ENCODE results near the gene TNRC6C. TPM values are rescaled to one million over a fixed set of nuclear protein-coding genes. Genes with fewer than 3 reads are reported as not detected.
"Not testable (repeated sequence)": the region's sequence is repeated elsewhere in the genome, so short reads cannot be mapped to it uniquely, and the experiment has no call there.

The TNRC6C gene
- total RNA-seq, 4 donors from 2014 or later = 4.8 to 14.5 (median 11.6) TPM

GRCh38 chr17:77990301-77990700 lies 31.8 kb downstream of the TNRC6C start:
- H3K4me3 ChIP-seq = no peak overlapping the region
- H3K27me3 ChIP-seq = no peaks in the 10 kb centered on the region
- H3K9me3 ChIP-seq = no peaks in the 10 kb centered on the region
- 95% methylated on average over 3 of the region's 3 CpGs for WGBS
- no peak for TF ChIP-seq POLR2AphosphoS5 (IDR thresholded peaks at IDR 0.05)
- no peak for TF ChIP-seq POLR2A (IDR thresholded peaks at IDR 0.05)
- no peak for TF ChIP-seq EP300 (IDR thresholded peaks at IDR 0.05)
- TF ChIP-seq CTCF (IDR thresholded peaks at IDR 0.05) = no peak
- no peaks in the 10 kb centered on the region for H3K36me3 ChIP-seq
- no peak overlapping the region for H3K27ac ChIP-seq
- DNase-seq (ENCODE audit: low spot score in 2 of 2) = no peak
- peaks cover 3% of the 10 kb centered on the region for H3K4me1 ChIP-seq

- H3K36me3 ChIP-seq; H3K4me1 ChIP-seq; DNase-seq (ENCODE audit: low spot score in 2 of 2); H3K4me3 ChIP-seq; H3K27ac ChIP-seq; H3K9me3 ChIP-seq; H3K27me3 ChIP-seq: not testable (repeated sequence)
- WGBS = 93% methylated on average over 7 of the region's 7 CpGs
Measured at GRCh38 chr17:77993735-77994134, 35.2 kb downstream of the TNRC6C start.

- Histone ChIP-seq H3K27me3 (no peaks in the 10 kb centered on the region), H3K27ac (no peak overlapping the region), H3K36me3 (no peaks in the 10 kb centered on the region), H3K4me3 (no peak overlapping the region), H3K9me3 (no peaks in the 10 kb centered on the region), H3K4me1 (peaks cover 5% of the 10 kb centered on the region)
- no peak for DNase-seq (ENCODE audit: low spot score in 2 of 2)
- whole genome bisulfite sequencing = 73% methylated on average over 6 of the region's 6 CpGs
- TF ChIP-seq EP300 (IDR thresholded peaks at IDR 0.05) = no peak
Measured at GRCh38 chr17:77995146-77995852, 36.8 kb downstream of the TNRC6C start.

- TF ChIP-seq CTCF (IDR thresholded peaks at IDR 0.05) = no peak
- no peak for TF ChIP-seq POLR2A (IDR thresholded peaks at IDR 0.05)
- no peak for TF ChIP-seq POLR2AphosphoS5 (IDR thresholded peaks at IDR 0.05)
- TF ChIP-seq EP300 (IDR thresholded peaks at IDR 0.05) = no peak
- 95% methylated on average over 3 of the region's 3 CpGs for WGBS
- H3K27ac ChIP-seq = no peak overlapping the region
Measured at GRCh38 chr17:77996256-77996655, 37.8 kb downstream of the TNRC6C start.

GRCh38 chr17:77999413-78000173 lies 41.1 kb downstream of the TNRC6C start:
- Histone ChIP-seq H3K4me3 (no peak overlapping the region), H3K4me1 (peaks cover 12% of the 10 kb centered on the region), H3K9me3 (no peaks in the 10 kb centered on the region), H3K36me3 (no peaks in the 10 kb centered on the region), H3K27me3 (no peaks in the 10 kb centered on the region), H3K27ac (no peak overlapping the region)
- 93% methylated on average over 6 of the region's 7 CpGs for WGBS
- no peak for TF ChIP-seq POLR2A (IDR thresholded peaks at IDR 0.05)
- no peak for TF ChIP-seq CTCF (IDR thresholded peaks at IDR 0.05)
- TF ChIP-seq EP300 (IDR thresholded peaks at IDR 0.05) = no peak
- TF ChIP-seq POLR2AphosphoS5 (IDR thresholded peaks at IDR 0.05) = no peak
- no peak for DNase-seq (ENCODE audit: low spot score in 2 of 2)

More at GRCh38 chr17:77996256-77996655, 37.8 kb downstream of the TNRC6C start:
- Histone ChIP-seq H3K27me3 (no peaks in the 10 kb centered on the region), H3K9me3 (no peaks in the 10 kb centered on the region), H3K4me1 (peaks cover 12% of the 10 kb centered on the region), H3K36me3 (no peaks in the 10 kb centered on the region), H3K4me3 (no peak overlapping the region)
- DNase-seq (ENCODE audit: low spot score in 2 of 2) = no peak

GRCh38 chr17:78000341-78000740 lies 41.8 kb downstream of the TNRC6C start:
- Histone ChIP-seq H3K27me3 (no peaks in the 10 kb centered on the region), H3K36me3 (no peaks in the 10 kb centered on the region), H3K4me3 (no peak overlapping the region), H3K9me3 (no peaks in the 10 kb centered on the region), H3K4me1 (peaks cover 8% of the 10 kb centered on the region), H3K27ac (no peak overlapping the region)
- no peak for DNase-seq (ENCODE audit: low spot score in 2 of 2)
- no peak for TF ChIP-seq CTCF (IDR thresholded peaks at IDR 0.05)
- no peak for TF ChIP-seq POLR2AphosphoS5 (IDR thresholded peaks at IDR 0.05)
- no peak for TF ChIP-seq EP300 (IDR thresholded peaks at IDR 0.05)
- no peak for TF ChIP-seq POLR2A (IDR thresholded peaks at IDR 0.05)
- WGBS = 68% methylated on average over 3 of the region's 3 CpGs

All from suprapubic skin (tissue), 4 donors.